ENCODE measurements around the gene ZNF160.

GRCh38 chr19:53109527-53109926 lies 6.3 kb upstream of the ZNF160 start:
- TF ChIP-seq, protein P1, sequence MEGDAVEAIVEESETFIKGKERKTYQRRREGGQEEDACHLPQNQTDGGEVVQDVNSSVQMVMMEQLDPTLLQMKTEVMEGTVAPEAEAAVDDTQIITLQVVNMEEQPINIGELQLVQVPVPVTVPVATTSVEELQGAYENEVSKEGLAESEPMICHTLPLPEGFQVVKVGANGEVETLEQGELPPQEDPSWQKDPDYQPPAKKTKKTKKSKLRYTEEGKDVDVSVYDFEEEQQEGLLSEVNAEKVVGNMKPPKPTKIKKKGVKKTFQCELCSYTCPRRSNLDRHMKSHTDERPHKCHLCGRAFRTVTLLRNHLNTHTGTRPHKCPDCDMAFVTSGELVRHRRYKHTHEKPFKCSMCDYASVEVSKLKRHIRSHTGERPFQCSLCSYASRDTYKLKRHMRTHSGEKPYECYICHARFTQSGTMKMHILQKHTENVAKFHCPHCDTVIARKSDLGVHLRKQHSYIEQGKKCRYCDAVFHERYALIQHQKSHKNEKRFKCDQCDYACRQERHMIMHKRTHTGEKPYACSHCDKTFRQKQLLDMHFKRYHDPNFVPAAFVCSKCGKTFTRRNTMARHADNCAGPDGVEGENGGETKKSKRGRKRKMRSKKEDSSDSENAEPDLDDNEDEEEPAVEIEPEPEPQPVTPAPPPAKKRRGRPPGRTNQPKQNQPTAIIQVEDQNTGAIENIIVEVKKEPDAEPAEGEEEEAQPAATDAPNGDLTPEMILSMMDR (IDR thresholded peaks at IDR 0.05) = no peak
- no peak for TF ChIP-seq POLR2A (IDR thresholded peaks at IDR 0.05)

Data from upper lobe of left lung (tissue), 4 donors.